ENCODE results near the gene ENC1. TPM values are rescaled to one million over a fixed set of nuclear protein-coding genes. Genes with fewer than 3 reads are reported as not detected.

Gene ENC1
- total and polyA plus RNA-seq, 4 experiments from 2014 or later = 0.10 to 0.84 (median 0.68) TPM

GRCh38 chr5:74625742-74626241, 14.7 kb downstream of the ENC1 start:
- peaks cover 0 to 7% (median 1%) of the 10 kb centered on the region in 8 donors for H3K9me3 Mint-ChIP-seq
- H3K27me3 ChIP-seq (ENCODE audit: insufficient read depth, low read length) = no peaks in the 10 kb centered on the region
- H3K4me3 ChIP-seq (ENCODE audit: low read length in 2 of 2) = no peak overlapping the region
- no peaks in the 10 kb centered on the region for H3K36me3 ChIP-seq (ENCODE audit: insufficient read depth, low read length)
- H3K27ac ChIP-seq (ENCODE audit: low read depth, low read length) = no peak overlapping the region
- CTCF ChIA-PET (ENCODE audit: partially characterized antibody) = interaction anchor here (1.3 kb wide), 1 partner anchor 14 kb away, joined by 4 read pairs; the partner anchor contains the start of gene ENC1
- H3K27ac Mint-ChIP-seq = no peak overlapping the region
- POLR2A ChIA-PET (ENCODE audit: partially characterized antibody) = interaction anchor here (0.7 kb wide), 1 partner anchor 14 kb away, joined by 3 read pairs; no protein-coding TSS in a partner anchor
- peaks cover 1 to 8% (median 4%) of the 10 kb centered on the region in 4 donors for H3K4me1 Mint-ChIP-seq
- H3K4me3 Mint-ChIP-seq = no peak overlapping the region
- peaks cover 12 to 26% of the 10 kb centered on the region in 2 donors for H3K27me3 Mint-ChIP-seq
- intact Hi-C loops (cut with micrococcal nuclease) = no loop called here
- peaks cover 3% of the 10 kb centered on the region for H3K4me1 ChIP-seq (ENCODE audit: insufficient read depth, low read length)
- H3K36me3 Mint-ChIP-seq = no peaks in the 10 kb centered on the region
- DNase-seq = no peak
- no peaks in the 10 kb centered on the region for H3K9me3 ChIP-seq (ENCODE audit: control insufficient read depth in 1 of 2, low read length in 2 of 2)

DNA sequence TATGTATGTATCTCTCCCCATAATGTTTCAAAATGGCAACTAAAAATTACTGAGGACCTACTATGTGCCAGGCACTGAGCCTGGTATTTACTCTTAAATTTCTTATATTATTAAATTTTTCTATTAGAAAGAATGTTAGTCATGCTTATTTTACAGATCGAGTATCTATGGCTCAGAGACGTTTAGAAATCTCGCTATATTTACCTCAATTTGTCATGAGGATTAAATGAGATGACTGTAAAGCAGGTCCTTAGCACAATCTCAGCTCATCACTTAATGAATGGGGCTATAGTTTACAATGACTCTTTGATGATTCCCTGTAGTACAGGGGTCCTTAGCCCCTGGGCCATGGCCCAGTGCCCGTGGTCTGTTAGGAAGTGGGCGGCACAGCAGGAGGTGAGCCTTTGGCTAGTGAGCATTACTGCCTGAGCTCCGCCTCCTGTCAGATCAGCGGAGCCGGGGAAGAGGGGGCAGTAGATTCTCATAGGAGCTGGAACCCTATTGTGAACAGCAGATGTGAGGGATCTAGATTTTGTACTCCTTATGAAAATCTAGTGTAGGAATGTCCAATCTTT, 15.5 kb downstream of the ENC1 start:
- no peak overlapping the region for H3K4me3 ChIP-seq (ENCODE audit: low read length in 2 of 2)
- POLR2A ChIA-PET (ENCODE audit: partially characterized antibody) = interaction anchor here (0.7 kb wide), 1 partner anchor 15 kb away, joined by 3 read pairs; no protein-coding TSS in a partner anchor
- no peak overlapping the region for H3K27ac ChIP-seq (ENCODE audit: low read depth, low read length)
- Mint-ChIP-seq H3K36me3 (no peaks in the 10 kb centered on the region), H3K4me3 (no peak overlapping the region), H3K27me3 (peaks cover 16 to 29% of the 10 kb centered on the region in 2 donors), H3K27ac (no peak overlapping the region), H3K9me3 (peaks cover 0 to 7% (median 1%) of the 10 kb centered on the region in 8 donors), H3K4me1 (peaks cover 0 to under 1% (median 0%) of the 10 kb centered on the region in 4 donors)
- DNase-seq = no peak
- intact Hi-C loops (cut with micrococcal nuclease) = no loop called here
- CTCF ChIA-PET (ENCODE audit: partially characterized antibody) = no interaction called here
- H3K4me1 ChIP-seq (ENCODE audit: insufficient read depth, low read length) = no peaks in the 10 kb centered on the region
- H3K9me3 ChIP-seq (ENCODE audit: control insufficient read depth in 1 of 2, low read length in 2 of 2) = no peaks in the 10 kb centered on the region
- no peaks in the 10 kb centered on the region for H3K36me3 ChIP-seq (ENCODE audit: insufficient read depth, low read length)
- H3K27me3 ChIP-seq (ENCODE audit: insufficient read depth, low read length) = no peaks in the 10 kb centered on the region

DNA sequence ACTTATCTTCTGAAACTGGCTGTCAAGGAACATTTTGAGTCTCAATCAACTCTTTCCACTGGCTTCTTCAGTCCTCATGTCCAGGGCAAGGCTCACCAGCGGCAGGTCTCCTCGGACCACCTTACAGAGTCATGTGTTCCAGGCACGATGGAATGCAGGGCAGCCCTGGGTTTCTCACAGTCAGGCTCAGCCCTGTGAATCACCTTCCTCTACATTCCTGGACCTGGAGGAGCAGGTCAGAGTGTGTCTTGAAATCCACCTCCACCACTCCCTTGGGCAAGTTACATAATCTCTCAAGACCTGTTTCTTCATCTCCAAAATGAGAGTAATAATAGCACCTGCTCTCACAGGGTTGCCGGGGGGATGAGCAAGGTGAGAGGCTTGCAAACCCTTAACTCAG, 16.0 kb downstream of the ENC1 start:
- Mint-ChIP-seq H3K4me1 (no peaks in the 10 kb centered on the region), H3K4me3 (no peak overlapping the region), H3K36me3 (no peaks in the 10 kb centered on the region), H3K27me3 (peaks cover 16 to 29% of the 10 kb centered on the region in 2 donors), H3K9me3 (peaks cover 0 to 7% (median 1%) of the 10 kb centered on the region in 8 donors), H3K27ac (no peak overlapping the region)
- Histone ChIP-seq H3K27me3 (ENCODE audit: insufficient read depth, low read length) (no peaks in the 10 kb centered on the region), H3K36me3 (ENCODE audit: insufficient read depth, low read length) (no peaks in the 10 kb centered on the region), H3K4me1 (ENCODE audit: insufficient read depth, low read length) (no peaks in the 10 kb centered on the region), H3K9me3 (ENCODE audit: control insufficient read depth in 1 of 2, low read length in 2 of 2) (no peaks in the 10 kb centered on the region), H3K27ac (ENCODE audit: low read depth, low read length) (no peak overlapping the region), H3K4me3 (ENCODE audit: low read length in 2 of 2) (no peak overlapping the region)
- intact Hi-C loops (cut with micrococcal nuclease) = no loop called here
- ChIA-PET CTCF (ENCODE audit: partially characterized antibody) (no interaction called here), POLR2A (ENCODE audit: partially characterized antibody) (no interaction called here)
- DNase-seq = no peak

DNA sequence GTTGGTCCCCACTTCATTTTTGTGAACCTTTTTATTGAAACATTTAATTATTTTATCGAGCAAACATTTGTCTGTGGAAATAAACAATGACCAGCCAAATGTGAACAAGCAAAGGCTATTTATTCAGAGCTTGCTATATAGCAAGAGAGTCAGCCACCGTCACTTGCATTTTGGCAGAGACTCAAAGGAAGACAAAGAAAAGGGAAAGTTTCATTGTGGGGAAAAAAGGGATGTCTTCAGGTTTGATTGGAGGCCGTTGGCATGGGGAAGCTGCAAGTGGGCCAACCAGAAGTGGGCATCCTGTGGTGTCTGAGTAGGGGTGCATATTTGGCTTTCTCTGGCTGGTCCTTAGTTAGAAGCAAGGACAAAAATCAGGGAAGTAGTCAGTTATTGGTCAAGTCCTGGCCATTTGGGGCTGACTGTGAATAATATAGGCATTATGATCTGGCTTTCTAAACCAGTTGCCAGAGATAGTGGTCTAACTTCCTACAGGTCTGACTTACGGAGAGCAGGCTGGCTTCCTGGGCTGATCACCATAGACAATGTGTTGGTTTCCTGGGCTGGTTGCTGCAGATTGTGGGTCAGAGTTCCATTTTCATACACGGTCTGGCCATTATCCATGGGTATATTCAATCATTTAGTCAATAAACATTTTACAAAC, 16.6 kb downstream of the ENC1 start:
- Mint-ChIP-seq H3K9me3 (peaks cover 0 to 7% (median 1%) of the 10 kb centered on the region in 8 donors), H3K4me1 (no peaks in the 10 kb centered on the region), H3K27ac (no peak overlapping the region), H3K4me3 (no peak overlapping the region), H3K27me3 (peaks cover 16 to 29% of the 10 kb centered on the region in 2 donors), H3K36me3 (no peaks in the 10 kb centered on the region)
- Histone ChIP-seq H3K9me3 (ENCODE audit: control insufficient read depth in 1 of 2, low read length in 2 of 2) (no peaks in the 10 kb centered on the region), H3K4me3 (ENCODE audit: low read length in 2 of 2) (no peak overlapping the region), H3K36me3 (ENCODE audit: insufficient read depth, low read length) (no peaks in the 10 kb centered on the region), H3K27me3 (ENCODE audit: insufficient read depth, low read length) (no peaks in the 10 kb centered on the region), H3K27ac (ENCODE audit: low read depth, low read length) (no peak overlapping the region), H3K4me1 (ENCODE audit: insufficient read depth, low read length) (no peaks in the 10 kb centered on the region)
- intact Hi-C loops (cut with micrococcal nuclease) = no loop called here
- ChIA-PET CTCF (ENCODE audit: partially characterized antibody) (no interaction called here), POLR2A (ENCODE audit: partially characterized antibody) (no interaction called here)
- DNase-seq = no peak

DNA sequence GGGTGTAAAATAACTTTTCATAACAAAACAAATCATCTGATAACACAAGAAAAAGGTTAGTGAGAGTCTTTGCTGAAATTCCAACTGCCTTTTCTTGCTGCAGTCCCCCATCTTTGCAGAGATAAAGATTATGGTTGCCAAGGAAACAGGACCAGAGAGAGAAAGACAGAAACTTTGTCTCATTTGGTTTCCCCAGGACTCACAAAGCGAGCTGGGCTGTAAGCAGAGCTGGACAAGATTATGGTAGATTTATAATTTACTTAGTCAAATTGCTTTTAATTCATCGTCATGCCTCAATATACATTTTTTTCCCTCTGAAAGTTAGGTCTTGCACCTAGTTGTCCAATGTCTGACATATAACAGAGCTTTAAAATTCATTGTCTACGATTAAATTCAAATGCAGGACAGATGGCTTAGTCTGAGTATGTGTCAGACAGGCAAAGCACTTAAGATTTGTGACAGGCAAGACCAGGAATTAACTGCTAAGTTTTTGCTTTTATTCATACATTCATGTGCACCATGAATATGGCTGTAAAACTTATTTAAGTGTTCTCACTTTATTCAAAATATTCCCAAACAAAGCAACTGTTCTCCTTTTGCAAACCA, 17.4 kb downstream of the ENC1 start:
- DNase-seq = no peak
- no peak overlapping the region for H3K27ac ChIP-seq (ENCODE audit: low read depth, low read length)
- intact Hi-C loops (cut with micrococcal nuclease) = no loop called here
- no peak overlapping the region for H3K4me3 Mint-ChIP-seq
- ChIA-PET POLR2A (ENCODE audit: partially characterized antibody) (no interaction called here), CTCF (ENCODE audit: partially characterized antibody) (no interaction called here)
- H3K27me3 Mint-ChIP-seq = peaks cover 16 to 29% of the 10 kb centered on the region in 2 donors
- H3K27me3 ChIP-seq (ENCODE audit: insufficient read depth, low read length) = no peaks in the 10 kb centered on the region
- H3K36me3 ChIP-seq (ENCODE audit: insufficient read depth, low read length) = no peaks in the 10 kb centered on the region
- H3K36me3 Mint-ChIP-seq = no peaks in the 10 kb centered on the region
- no peak overlapping the region for H3K4me3 ChIP-seq (ENCODE audit: low read length in 2 of 2)
- H3K27ac Mint-ChIP-seq = no peak overlapping the region
- H3K4me1 ChIP-seq (ENCODE audit: insufficient read depth, low read length) = no peaks in the 10 kb centered on the region
- H3K9me3 Mint-ChIP-seq = peaks cover 0 to 7% (median 1%) of the 10 kb centered on the region in 8 donors
- H3K4me1 Mint-ChIP-seq = no peaks in the 10 kb centered on the region
- H3K9me3 ChIP-seq (ENCODE audit: control insufficient read depth in 1 of 2, low read length in 2 of 2) = no peaks in the 10 kb centered on the region

DNA sequence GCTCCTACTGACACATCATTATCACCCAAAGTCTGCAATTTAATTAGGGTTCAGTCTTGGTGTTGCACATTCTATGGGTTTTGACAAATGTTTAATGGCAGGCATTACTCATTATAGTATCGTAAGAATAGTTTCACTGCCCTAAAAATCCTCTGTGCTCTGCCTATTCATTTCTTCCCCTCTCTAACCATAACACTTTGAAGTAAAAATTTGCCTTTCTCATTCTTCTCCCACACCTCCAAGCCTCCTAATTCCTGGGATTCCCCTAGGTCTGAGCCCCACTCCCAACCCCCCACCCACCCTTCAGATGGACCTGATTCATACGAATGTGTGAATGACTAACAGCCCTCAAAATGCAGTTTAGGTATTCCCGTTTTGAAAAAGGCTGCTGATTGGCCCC, 18.4 kb downstream of the ENC1 start:
- intact Hi-C loops (cut with micrococcal nuclease) = no loop called here
- H3K9me3 ChIP-seq (ENCODE audit: control insufficient read depth in 1 of 2, low read length in 2 of 2) = no peaks in the 10 kb centered on the region
- no peaks in the 10 kb centered on the region for H3K4me1 ChIP-seq (ENCODE audit: insufficient read depth, low read length)
- H3K27ac ChIP-seq (ENCODE audit: low read depth, low read length) = no peak overlapping the region
- Mint-ChIP-seq H3K27me3 (peaks cover 16 to 33% of the 10 kb centered on the region in 2 donors), H3K4me1 (no peaks in the 10 kb centered on the region), H3K27ac (no peak overlapping the region), H3K36me3 (no peaks in the 10 kb centered on the region), H3K9me3 (peaks cover 0 to 7% (median 1%) of the 10 kb centered on the region in 8 donors), H3K4me3 (no peak overlapping the region)
- no peak for DNase-seq
- H3K27me3 ChIP-seq (ENCODE audit: insufficient read depth, low read length) = no peaks in the 10 kb centered on the region
- CTCF ChIA-PET (ENCODE audit: partially characterized antibody) = interaction anchor here (0.6 kb wide), 1 partner anchor 25 kb away, joined by 3 read pairs; no protein-coding TSS in a partner anchor
- POLR2A ChIA-PET (ENCODE audit: partially characterized antibody) = no interaction called here
- H3K36me3 ChIP-seq (ENCODE audit: insufficient read depth, low read length) = no peaks in the 10 kb centered on the region
- H3K4me3 ChIP-seq (ENCODE audit: low read length in 2 of 2) = no peak overlapping the region

DNA sequence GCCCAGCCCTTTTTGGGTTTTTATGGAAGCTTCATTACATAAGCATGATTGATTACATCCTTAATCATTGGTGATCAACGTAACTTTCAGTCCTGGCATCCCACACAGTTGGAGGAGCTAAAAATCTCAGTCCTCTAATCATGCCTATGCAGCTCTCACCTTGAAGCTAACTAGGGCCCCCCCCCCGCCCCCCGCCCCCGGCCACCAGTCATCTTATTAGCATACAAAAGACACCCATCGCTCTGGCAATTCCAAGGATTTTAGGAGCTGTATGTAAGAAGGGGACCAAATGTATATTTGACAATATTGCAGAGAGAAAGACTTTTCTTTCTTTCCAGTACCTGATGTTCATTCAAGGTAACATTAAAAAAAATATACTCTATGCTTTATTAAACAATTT, 19.0 kb downstream of the ENC1 start:
- Mint-ChIP-seq H3K36me3 (no peaks in the 10 kb centered on the region), H3K27ac (no peak overlapping the region), H3K9me3 (peaks cover 0 to 7% (median 1%) of the 10 kb centered on the region in 8 donors), H3K4me3 (no peak overlapping the region), H3K27me3 (peaks cover 16 to 33% of the 10 kb centered on the region in 2 donors), H3K4me1 (no peaks in the 10 kb centered on the region)
- Histone ChIP-seq H3K4me1 (ENCODE audit: insufficient read depth, low read length) (no peaks in the 10 kb centered on the region), H3K4me3 (ENCODE audit: low read length in 2 of 2) (no peak overlapping the region), H3K9me3 (ENCODE audit: control insufficient read depth in 1 of 2, low read length in 2 of 2) (no peaks in the 10 kb centered on the region), H3K27me3 (ENCODE audit: insufficient read depth, low read length) (no peaks in the 10 kb centered on the region), H3K27ac (ENCODE audit: low read depth, low read length) (no peak overlapping the region), H3K36me3 (ENCODE audit: insufficient read depth, low read length) (no peaks in the 10 kb centered on the region)
- ChIA-PET CTCF (ENCODE audit: partially characterized antibody) (interaction anchor here (0.6 to 1.1 kb wide), 2 partner anchors 25 to 719 kb away, joined by 3 read pairs; no protein-coding TSS in a partner anchor), POLR2A (ENCODE audit: partially characterized antibody) (no interaction called here)
- intact Hi-C loops (cut with micrococcal nuclease) = no loop called here
- DNase-seq = no peak
